G401 (cell line): Measurements from ENCODE around the gene STYXL1. TPM values are rescaled to one million over a fixed set of nuclear protein-coding genes. Genes with fewer than 3 reads are reported as not detected.

Source experiments
- DNase-seq: peaks from one replicate; pipeline ENCODE4 v3.0.0-alpha.2; 2015; ENCODE audit warnings: low spot score
- in situ Hi-C: cut with HindIII; loops from 2 replicates; pipeline ENCODE4 v1.10.0; 2016; ENCODE audit warnings: low sequenced_read_pairs, mixed read lengths
- total RNA-seq: library from RNA; depleted of rRNA; stranded (reverse); fragments of >200 nt; shearing (Covaris generic); gene quantifications from 2 replicates; pipeline ENCODE4 v1.2.3, GENCODE V29; 2014

The STYXL1 gene
- total RNA-seq, 1 experiment from 2014 or later = 61.7 TPM

DNA sequence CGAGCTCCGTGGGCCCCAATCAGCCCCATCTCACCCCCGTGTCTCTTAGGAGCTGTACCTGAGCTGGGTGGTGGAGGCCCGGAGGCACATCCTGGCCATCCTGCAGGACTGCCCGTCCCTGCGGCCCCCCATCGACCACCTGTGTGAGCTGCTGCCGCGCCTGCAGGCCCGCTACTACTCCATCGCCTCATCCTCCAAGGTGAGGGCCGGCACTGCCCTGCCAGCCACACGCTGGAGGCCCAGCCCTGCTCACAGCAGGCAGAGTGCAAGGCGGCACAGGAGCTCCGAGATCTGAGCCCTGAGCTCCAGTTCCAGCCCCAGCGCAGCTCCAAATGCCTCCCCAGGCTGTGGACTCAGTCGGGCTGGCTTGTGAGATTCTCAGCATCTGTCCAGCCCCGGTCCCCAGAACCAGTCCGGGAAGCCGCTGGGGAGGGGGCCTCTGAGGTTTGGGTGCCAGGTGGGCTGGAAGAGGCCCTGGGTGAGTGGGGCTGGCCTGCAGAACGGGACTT lies 62.7 kb downstream of the STYXL1 start:
- no peak for DNase-seq
- in situ Hi-C loops = no loop called here

DNA sequence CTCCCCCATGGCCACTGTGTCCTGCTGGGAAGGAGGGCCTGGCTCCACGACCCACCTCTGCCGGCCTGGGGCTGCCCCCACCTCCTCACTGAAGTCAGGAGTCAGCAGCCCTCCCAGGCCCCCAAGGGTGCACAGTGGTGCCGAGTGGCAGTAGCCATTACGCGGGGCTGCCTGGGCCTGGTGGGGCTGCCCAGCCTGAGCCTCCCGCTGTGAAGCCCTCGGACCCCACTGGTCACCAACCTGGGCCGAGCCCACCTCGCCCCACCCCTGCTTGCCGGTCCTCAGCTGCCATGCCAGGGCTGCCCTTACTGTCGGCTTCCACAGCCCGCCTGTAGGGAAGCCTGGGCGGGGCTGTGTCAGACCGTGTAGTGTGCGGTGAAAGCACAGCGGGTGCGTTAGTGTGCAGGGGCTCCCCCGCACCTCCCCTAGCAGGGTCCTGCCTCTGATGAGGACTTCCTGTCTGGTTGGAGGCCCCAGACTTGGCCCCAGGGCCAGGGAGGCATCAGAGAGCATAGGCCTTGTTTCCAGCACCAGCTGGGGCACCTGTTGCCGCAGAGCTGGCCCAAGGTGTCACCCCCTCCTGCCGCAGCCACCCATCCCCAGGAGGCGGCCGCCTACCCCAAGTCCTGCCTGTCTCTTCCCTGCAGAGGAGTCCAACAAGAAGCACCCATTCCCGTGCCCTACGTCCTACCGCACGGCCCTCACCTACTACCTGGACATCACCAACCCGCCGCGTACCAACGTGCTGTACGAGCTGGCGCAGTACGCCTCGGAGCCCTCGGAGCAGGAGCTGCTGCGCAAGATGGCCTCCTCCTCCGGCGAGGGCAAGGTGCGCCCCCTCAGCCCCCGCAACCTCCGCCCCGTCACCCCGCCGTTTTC lies 63.4 kb downstream of the STYXL1 start:
- in situ Hi-C loops = no loop called here

DNA sequence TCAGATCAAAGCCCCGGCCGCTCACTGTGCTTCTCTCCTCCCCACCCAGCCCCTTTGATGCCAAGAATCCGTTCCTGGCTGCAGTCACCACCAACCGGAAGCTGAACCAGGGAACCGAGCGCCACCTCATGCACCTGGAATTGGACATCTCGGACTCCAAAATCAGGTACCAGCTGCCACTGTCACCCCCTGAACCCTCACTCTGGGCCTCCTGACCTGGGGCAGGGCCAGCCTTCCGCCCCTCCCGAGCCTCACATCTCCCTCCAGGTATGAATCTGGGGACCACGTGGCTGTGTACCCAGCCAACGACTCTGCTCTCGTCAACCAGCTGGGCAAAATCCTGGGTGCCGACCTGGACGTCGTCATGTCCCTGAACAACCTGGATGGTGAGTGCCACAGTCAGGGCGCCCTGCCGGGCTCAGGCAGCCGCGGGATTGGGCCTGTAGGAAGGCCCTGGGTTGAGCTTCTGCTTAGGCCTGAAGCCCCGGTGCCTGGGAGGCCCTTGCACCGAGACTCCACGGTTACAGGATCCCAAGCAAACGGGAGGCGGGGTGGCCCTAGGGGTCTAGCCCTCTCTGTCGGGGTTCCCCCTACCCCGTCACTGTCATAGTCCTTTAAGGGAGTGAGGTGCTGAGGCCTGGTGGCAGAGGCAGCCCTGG lies 64.2 kb downstream of the STYXL1 start:
- no peak for DNase-seq
- in situ Hi-C loops = no loop called here

More for the DNA sequence above, 63.4 kb downstream of the STYXL1 start:
- DNase-seq = no peak

DNA sequence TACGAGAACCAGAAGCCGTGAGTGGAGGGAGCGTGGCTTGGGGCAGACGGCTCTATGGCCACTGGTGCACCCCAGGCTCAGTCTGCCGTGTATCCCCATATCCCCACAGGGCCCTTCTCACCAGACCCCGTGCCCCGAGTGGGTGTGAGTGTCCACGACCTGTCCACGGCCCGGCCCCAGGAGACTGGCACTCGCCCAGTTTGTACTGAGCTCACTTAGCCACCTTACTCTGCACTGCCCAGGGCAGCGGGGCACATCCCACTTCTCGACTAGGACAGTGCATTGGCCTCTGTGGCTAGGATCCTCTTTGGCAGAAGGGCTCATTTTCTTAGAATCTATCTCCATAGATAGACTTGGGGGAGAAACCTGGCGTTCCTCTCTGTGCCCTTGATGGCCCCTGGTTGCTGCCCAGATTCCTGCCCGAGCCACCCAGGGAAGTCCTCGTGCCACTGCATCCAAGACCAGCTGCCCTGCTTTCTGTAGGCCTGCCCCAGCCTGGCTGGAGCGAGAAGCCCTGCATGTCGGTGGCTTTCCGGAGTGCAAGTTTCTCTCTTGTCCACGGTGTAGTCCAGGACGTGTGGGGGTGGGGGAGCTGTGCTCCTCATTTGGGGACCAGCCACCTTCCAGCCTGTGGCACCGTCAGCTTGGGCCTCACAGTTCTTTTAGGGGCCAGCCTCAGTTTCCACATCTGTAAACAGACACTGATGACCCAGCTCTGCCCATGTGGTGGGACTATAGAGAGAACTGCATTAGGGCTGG lies 65.3 kb downstream of the STYXL1 start:
- in situ Hi-C loops = no loop called here
- DNase-seq = no peak

DNA sequence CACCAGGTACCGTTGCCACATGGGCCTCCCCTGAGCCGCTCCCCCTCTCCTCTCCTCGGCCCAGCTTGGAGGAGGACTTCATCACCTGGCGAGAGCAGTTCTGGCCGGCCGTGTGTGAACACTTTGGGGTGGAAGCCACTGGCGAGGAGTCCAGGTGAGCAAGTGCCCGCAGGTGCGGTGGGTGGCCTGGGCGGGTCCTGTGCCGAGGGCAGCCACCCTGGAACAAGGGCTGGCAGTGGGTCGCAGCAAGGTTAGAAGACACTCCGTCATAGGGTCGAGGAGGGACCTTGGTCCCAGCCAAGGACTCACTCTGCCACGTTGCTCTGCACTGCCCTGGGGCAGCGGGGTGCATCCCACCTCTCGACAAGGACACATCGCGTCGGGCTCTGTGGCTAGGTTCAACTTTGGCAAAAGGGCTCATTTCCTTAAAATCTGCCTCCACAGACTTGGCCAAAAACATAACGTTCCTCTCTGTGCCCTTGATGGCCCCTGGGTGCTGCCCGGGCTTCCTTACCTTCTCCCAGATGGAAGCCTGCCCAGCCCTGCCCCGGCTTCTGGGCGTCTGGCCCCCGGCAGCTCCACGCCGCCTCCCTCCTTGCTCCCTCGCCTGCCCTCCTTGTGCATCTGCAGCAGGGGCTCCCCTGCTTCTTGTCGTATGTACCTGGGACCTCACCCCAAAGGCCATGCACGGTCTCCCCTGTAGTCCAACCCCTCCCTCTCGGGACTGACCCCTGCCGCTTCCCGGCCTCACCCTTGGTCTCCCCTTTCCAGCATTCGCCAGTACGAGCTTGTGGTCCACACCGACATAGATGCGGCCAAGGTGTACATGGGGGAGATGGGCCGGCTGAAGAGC lies 66.1 kb downstream of the STYXL1 start:
- in situ Hi-C loops = no loop called here
- DNase-seq = no peak

DNA sequence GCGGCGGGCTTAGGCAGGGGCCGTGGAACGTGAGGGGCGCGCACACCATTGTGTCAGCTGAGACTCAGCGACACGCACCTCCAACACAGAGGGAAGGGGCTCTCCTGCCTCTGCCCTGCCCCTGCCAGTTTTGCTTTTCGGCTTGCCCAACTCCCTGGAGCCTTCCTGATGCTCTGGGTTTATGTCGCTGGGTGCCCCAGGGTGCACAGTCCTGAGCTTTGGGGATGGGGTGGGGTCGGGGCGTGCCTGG lies 66.7 kb downstream of the STYXL1 start:
- no peak for DNase-seq
- in situ Hi-C loops = no loop called here

DNA sequence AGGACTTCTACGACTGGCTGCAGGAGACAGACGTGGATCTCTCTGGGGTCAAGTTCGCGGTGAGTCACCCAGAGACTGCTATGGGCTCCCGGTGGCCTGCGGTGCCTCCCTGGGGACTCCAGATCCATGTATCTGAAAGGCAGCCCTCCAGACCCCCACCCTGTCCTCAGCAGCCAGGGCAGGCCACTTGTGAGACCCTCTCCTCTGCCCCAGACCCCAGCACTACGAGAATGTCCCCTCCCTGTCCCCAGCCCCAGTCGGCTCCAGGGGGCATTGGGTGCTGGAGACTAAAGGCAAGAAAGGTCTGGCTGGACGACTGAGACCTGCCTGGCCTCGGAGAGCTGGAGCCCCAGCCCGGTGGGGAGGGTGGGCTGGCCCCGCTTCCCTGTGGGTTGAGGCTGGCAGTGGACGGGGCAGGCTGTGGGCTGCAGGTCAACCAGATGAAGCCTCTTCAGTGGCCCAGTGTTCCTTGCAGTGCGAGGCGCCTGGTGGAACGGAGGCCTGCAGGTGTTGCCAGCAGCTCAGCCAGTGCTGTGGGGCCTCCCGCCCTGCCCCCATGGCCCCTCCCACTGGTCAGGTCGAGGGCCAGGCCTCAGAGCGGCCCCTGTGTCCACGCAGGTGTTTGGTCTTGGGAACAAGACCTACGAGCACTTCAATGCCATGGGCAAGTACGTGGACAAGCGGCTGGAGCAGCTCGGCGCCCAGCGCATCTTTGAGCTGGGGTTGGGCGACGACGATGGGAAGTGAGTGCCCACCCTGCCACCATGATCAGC lies 67.2 kb downstream of the STYXL1 start:
- in situ Hi-C loops = no loop called here
- DNase-seq = no peak

DNA sequence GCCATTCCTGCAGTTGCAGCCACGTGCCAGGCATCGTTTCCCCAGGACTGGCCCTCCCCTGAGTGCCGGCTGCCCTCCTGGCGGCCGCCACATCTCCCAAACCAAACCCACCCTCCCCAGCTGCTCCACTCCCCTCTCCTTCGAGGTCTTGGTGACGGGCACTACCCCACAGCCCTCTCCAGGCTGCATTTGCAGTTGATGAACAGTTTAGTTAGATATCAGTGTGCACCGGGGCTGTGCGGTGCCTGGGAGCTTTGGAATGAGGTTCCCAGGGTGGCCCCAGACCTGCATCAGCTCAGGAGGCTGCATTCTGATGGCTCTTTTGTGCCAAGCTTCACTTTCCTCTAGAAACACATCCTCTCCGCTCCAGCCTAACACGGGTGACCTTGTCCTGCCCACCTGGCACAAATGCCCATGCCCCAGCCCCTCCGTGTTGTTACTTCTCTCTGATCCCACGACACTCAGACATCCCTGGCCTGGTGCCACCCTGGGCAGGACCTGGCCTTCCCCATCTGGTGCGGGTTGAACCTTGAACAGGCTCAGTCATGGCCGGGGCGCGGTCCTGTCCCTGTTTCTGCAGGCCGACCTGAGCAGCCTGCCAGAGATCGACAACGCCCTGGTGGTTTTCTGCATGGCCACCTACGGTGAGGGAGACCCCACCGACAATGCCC lies 67.9 kb downstream of the STYXL1 start:
- in situ Hi-C loops = no loop called here
- DNase-seq = peak; percentile 41

DNA sequence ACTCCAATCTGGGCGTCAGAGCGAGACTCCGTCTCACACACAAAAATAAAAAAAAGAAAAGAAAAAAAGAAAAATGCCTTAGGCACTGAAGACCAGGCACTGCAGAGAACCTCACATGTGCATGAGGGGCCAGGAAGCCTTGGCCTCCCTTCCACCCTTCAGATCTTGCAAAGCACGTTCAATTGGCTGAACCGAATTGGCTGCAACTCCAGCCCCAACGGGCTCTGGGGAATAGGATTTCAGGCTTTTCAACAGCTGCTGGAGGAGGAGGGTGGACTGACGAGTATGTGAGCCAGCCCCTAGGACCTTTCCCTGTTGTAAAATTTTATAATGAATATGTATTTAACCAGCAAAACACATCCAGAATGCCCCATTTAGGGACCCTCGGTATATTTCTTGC lies 70.1 kb downstream of the STYXL1 start:
- in situ Hi-C loops = no loop called here
- DNase-seq = no peak

DNA sequence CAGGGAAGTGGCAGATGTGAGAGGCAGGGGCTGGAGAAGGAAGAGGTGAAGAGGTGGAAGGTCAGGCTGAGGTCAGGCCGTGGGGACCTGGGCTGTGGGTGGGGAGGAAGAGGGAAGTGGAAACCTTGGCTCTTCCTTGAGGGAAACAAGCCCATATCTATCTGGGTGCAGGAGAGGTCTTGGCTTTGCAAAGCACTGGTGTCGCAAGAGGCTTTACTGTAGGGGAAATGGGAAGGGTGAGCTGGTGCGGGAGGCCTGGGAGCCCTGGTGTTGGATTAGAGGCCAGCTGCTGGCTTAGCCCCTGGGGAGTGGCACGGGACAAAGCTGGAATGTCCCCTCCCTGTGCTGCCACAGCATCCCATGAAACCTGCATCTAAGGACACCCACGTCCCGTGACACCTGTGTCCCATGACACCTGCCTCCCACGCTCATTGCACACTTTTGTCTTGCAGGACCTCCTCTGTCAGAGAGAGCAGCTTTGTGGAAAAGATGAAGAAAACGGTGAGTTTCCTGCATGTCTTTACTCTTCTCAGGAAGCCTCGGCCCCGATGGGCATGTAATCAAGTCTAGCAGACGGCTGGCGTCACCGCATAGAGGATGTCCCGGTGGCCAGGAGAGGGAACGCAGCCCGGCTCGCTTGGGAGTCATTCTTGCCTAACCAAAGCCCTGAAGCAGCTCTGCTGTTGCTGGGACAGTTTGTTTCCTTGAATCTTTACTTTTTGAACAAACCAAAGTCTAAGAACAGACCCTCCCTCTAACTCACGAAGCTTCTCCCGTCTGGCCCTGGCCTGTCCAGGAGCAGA lies 75.6 kb downstream of the STYXL1 start:
- DNase-seq = peak; percentile 27
- in situ Hi-C loops = no loop called here

DNA sequence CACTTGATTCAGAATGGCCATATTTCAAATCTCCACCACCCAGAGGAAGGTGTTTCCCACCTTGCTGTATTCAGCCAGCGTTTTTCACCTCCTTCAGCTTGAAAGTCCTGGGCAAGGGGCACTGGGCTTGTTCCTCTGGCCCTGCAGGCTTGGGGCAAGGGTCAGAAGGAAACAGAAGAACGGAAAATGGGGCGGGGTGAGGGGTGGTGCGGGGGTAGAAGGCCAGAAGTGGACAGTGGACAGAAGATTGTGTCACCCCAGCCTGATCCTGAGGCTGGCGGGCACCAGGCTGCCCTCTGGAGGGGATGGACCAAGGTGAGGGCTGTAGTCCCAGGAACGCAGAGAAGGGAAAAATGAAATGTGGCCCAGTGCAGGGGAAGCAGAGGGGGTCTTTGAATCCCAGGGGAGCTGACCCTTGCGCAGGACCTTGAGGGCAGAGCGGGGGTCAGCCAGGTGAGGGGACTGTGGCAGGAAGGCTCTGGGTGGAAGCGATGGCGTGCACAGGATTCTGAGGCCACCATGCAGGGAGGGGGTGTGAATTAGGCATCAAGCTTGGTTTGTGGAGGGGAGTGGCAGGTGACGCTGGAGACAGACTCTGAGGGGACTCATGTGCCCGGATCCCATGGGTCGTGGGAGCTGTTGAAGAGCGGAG lies 76.4 kb downstream of the STYXL1 start:
- in situ Hi-C loops = no loop called here
- no peak for DNase-seq

DNA sequence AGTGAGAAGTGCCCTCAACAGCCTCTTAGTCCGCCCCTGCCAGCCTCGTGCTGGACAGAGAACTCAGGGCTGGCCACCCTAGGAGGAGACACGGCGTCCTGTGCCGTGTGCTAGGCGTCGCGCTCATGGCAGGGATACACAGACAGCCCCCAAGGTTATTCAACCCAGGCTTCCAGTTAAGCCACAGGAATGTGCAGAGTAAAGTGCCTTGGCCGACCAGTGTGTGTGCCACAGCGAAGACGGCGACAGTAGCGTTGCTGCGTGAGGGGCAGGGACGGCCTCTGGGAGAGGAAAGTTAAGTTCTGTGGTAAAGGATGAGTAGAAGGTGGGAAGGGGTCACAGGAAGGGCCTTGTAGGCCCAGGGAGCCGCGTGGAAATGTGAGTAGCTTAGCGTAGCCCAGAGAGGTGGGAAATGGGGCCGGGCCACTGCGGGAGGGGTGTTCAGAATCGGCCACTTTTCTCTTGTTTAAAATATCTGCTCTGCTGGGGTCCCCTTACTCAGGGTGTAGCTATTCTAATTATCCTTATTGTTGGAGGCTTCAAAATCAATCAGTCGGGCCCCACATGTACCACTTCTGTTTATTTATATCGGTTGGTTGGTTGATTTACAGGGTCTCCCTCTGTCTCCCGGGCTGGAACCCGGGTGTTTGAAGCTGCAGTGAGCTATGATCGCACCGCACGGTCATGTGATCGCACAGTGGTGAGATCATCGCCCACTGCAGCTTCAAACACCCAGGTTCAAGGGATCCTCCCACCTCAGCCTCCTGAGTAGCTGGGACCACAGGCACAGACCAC lies 77.9 kb downstream of the STYXL1 start:
- in situ Hi-C loops = no loop called here
- no peak for DNase-seq

DNA sequence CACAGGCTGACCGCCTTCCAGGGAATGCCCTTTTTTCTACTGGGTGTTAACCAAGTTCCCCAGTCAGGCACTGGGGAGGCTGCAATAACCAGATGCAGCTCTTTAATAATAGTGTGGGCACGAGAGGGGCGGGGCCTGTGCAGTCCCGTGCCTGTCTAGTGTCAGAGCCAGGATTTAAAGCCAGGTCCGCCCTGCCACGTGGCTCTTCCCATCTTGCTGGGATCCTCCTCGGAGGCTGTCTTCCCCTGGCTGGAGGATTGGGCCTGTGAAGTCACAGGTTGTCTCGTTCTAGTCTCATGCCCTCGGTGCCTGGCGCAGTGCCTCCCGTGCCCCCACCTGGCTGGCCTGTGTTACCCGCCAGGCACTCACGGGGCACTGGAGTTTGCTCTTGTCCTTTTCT lies 78.6 kb downstream of the STYXL1 start:
- in situ Hi-C loops = no loop called here

DNA sequence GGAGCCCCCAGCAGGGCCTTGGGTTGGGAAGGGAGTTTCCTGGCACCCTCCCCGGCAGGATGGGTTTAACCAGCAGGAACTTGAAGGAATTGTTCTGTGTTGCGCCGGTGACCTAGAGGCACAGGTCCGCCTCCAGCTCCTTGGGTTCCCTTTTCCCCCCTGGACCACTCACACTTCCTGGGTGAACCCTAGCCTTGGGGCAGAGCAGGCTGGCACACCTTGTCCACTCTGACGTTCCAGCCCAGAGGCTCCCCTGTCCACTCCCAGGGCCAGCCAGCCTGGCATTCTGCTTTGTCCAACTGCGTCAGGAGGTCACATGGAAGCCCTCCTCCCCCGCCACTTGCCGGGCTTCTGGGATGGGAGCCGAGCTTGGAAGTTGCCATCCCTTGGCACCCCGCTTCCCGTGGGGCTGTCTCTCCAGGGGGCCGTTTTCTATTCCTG lies 79.2 kb downstream of the STYXL1 start:
- in situ Hi-C loops = no loop called here

More for the DNA sequence above, 78.6 kb downstream of the STYXL1 start:
- no peak for DNase-seq

DNA sequence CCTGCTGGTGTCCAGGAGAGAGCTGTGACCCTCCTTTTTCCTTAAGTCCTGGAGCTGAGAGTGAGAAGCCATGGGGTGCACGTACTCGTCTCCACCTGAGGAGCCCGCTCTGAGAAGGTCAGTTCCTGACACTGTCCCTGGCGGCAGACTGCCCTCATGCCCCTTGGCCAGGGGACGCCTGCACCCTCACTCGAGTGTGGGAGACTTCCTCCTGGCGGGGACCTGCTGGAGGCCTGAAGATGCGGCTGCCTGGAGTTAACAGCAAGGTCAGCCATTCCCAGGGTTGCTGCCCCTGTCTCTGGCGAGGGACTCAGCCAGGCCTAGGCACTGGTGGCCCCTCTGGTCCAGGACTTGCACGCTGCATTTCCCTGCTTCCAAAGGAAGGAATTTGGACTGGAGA lies 79.8 kb downstream of the STYXL1 start:
- DNase-seq = no peak
- in situ Hi-C loops = no loop called here

More for the DNA sequence above, 79.2 kb downstream of the STYXL1 start:
- no peak for DNase-seq

DNA sequence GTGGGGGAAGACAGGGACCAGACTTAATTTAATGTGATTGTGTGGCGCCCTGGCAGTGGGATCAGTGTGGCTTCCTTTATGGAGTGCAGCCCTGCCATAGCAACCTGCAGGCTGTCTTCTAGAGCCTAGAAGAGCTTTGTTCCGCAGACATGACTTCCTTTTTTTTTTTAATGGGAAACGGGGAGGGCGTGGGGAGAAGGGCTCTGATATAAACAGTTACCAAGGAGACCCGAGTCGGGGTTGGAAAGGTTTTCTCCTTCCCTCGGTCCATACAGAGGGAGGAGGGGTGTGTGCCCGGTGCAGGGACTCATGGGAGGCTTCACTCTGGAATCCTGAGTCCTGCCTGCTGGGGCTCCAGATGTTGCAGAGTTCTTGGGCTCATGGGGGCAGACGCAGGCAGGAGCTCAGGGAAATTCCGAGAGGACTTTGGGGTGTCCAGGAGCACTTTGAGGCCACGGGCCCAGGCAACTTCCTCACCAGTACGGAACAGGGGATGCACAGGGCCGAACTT lies 80.3 kb downstream of the STYXL1 start:
- DNase-seq = no peak
- in situ Hi-C loops = no loop called here
